H9 (cell line): ENCODE measurements around the gene RND3. TPM values are rescaled to one million over a fixed set of nuclear protein-coding genes. Genes with fewer than 3 reads are reported as not detected.

Source experiments
- DNase-seq: peaks from one replicate; pipeline ENCODE4 v3.0.0-alpha.2; 2017
- H2AFZ ChIP-seq: one replicate; pipeline ENCODE4 v1.6.1; 2013; ENCODE audit warnings: mild to moderate bottlenecking, low read length, control low read depth, moderate library complexity
- H2AK5ac ChIP-seq: 2 replicates; pipeline ENCODE4 v1.6.1; 2013; ENCODE audit warnings: low read length, control low read depth, mixed read lengths; ENCODE audit not compliant: insufficient read length
- H2BK120ac ChIP-seq: one replicate; pipeline ENCODE4 v1.6.1; 2013; ENCODE audit warnings: low read depth, mild to moderate bottlenecking, low read length, control low read depth, inconsistent platforms; ENCODE audit not compliant: poor library complexity, severe bottlenecking
- H2BK12ac ChIP-seq: 2 replicates; pipeline ENCODE4 v1.6.1; 2013; ENCODE audit warnings: low read length, control low read depth, mixed read lengths, low read depth; ENCODE audit not compliant: insufficient read length
- H2BK15ac ChIP-seq: 2 replicates; pipeline ENCODE4 v1.6.1; 2013; ENCODE audit warnings: low read depth, low read length, control low read depth
- H2BK20ac ChIP-seq: one replicate; pipeline ENCODE4 v1.6.1; 2013; ENCODE audit warnings: low read depth, mild to moderate bottlenecking, low read length, control low read depth, inconsistent platforms; ENCODE audit not compliant: poor library complexity, severe bottlenecking
- H2BK5ac ChIP-seq: 2 replicates; pipeline ENCODE4 v1.6.1; 2013; ENCODE audit warnings: low read length, control low read depth, mixed read lengths; ENCODE audit not compliant: insufficient read length
- H3K14ac ChIP-seq: 2 replicates; pipeline ENCODE4 v1.6.1; 2013; ENCODE audit warnings: low read length, control low read depth; ENCODE audit not compliant: insufficient read depth
- H3K18ac ChIP-seq: 2 replicates; pipeline ENCODE4 v1.6.1; 2013; ENCODE audit warnings: low read depth, mild to moderate bottlenecking, mixed read lengths, low read length, control low read depth; ENCODE audit not compliant: insufficient read length
- H3K23ac ChIP-seq: 2 replicates; pipeline ENCODE4 v1.6.1; 2013; ENCODE audit warnings: low read length, control low read depth, mixed read lengths, low read depth; ENCODE audit not compliant: insufficient read length
- H3K23me2 ChIP-seq: 2 replicates; pipeline ENCODE4 v1.6.1; 2013; ENCODE audit warnings: low read depth, mild to moderate bottlenecking, mixed read lengths, low read length, control low read depth; ENCODE audit not compliant: insufficient read length, poor library complexity, severe bottlenecking
- H3K27ac ChIP-seq: 2 replicates; pipeline ENCODE4 v1.5.1; 2013; ENCODE audit warnings: low read length, control low read depth, mixed read lengths, low read depth; ENCODE audit not compliant: insufficient read length
- H3K27me3 ChIP-seq: 2 replicates; pipeline ENCODE4 v1.6.1; 2013; ENCODE audit warnings: low read length, control low read depth, inconsistent platforms; ENCODE audit not compliant: insufficient read depth
- H3K4ac ChIP-seq: 2 replicates; pipeline ENCODE4 v1.6.1; 2013; ENCODE audit warnings: low read depth, mild to moderate bottlenecking, control low read depth, inconsistent platforms, low read length, moderate library complexity
- H3K4me1 ChIP-seq: 2 replicates; pipeline ENCODE4 v1.6.1; 2013; ENCODE audit warnings: low read length, control low read depth, inconsistent platforms; ENCODE audit not compliant: insufficient read depth
- H3K4me2 ChIP-seq: 2 replicates; pipeline ENCODE4 v1.6.1; 2013; ENCODE audit warnings: low read length, control low read depth, mixed read lengths; ENCODE audit not compliant: insufficient read length, insufficient read depth
- H3K56ac ChIP-seq: 2 replicates; pipeline ENCODE4 v1.6.1; 2013; ENCODE audit warnings: low read depth, mild to moderate bottlenecking, mixed read lengths, low read length, control low read depth; ENCODE audit not compliant: insufficient read length
- H3K79me1 ChIP-seq: 2 replicates; pipeline ENCODE4 v1.6.1; 2013; ENCODE audit warnings: low read depth, mild to moderate bottlenecking, moderate library complexity, low read length, control low read depth, inconsistent platforms; ENCODE audit not compliant: insufficient read depth, poor library complexity, severe bottlenecking
- H3K79me2 ChIP-seq: 2 replicates; pipeline ENCODE4 v1.6.1; 2013; ENCODE audit warnings: low read length, control low read depth, inconsistent platforms; ENCODE audit not compliant: insufficient read depth
- H3K9ac ChIP-seq: 2 replicates; pipeline ENCODE4 v1.6.1; 2013; ENCODE audit warnings: low read length, control low read depth, mixed read lengths; ENCODE audit not compliant: insufficient read length; ENCODE audit errors: extremely low read depth
- H3K9me3 ChIP-seq: one replicate; pipeline ENCODE4 v1.6.1; 2013; ENCODE audit warnings: low read depth, low read length, inconsistent platforms; ENCODE audit not compliant: control insufficient read depth
- H3T11ph ChIP-seq: one replicate; pipeline ENCODE4 v1.6.1; 2013; ENCODE audit warnings: mild to moderate bottlenecking, low read length, control low read depth, inconsistent platforms
- H4K20me1 ChIP-seq: one replicate; pipeline ENCODE4 v1.6.1; 2013; ENCODE audit not compliant: control insufficient read depth, insufficient read length, insufficient read depth
- H4K5ac ChIP-seq: 2 replicates; pipeline ENCODE4 v1.6.1; 2013; ENCODE audit warnings: low read depth, mild to moderate bottlenecking, mixed read lengths, low read length, control low read depth; ENCODE audit not compliant: insufficient read length
- H4K8ac ChIP-seq: replicated peaks from 2 replicates; pipeline ENCODE4 v1.6.1; 2013; ENCODE audit warnings: low read length, control low read depth, mixed read lengths, low read depth; ENCODE audit not compliant: insufficient read length
- H4K91ac ChIP-seq: 2 replicates; pipeline ENCODE4 v1.6.1; 2013; ENCODE audit warnings: low read depth, mild to moderate bottlenecking, moderate library complexity, mixed read lengths, low read length, control low read depth; ENCODE audit not compliant: insufficient read length
- H3K27ac Mint-ChIP-seq, 3 experiments: 2 replicates in 2 of 3; 3 replicates in 1 of 3; pipeline ENCODE4 v1.8.0; 2020 to 2021; ENCODE audit warnings: mixed read lengths in 3 of 3, mild to moderate bottlenecking in 1 of 3, moderate library complexity in 1 of 3
- H3K27me3 Mint-ChIP-seq: 2 replicates; pipeline ENCODE4 v1.8.0; 2021; ENCODE audit warnings: low read depth, mild to moderate bottlenecking, moderate library complexity, mixed read lengths
- H3K36me3 Mint-ChIP-seq, 3 experiments: 2 replicates in 2 of 3; 3 replicates in 1 of 3; pipeline ENCODE4 v1.8.0; 2020 to 2021; ENCODE audit warnings: low read depth in 3 of 3, mixed read lengths in 3 of 3; ENCODE audit not compliant: insufficient read depth in 1 of 3
- H3K4me1 Mint-ChIP-seq, 2 experiments: 2 replicates each; pipeline ENCODE4 v1.8.0; 2020; ENCODE audit warnings: mixed read lengths in 2 of 2
- H3K4me3 Mint-ChIP-seq, 2 experiments: 2 replicates in 1 of 2; 3 replicates in 1 of 2; pipeline ENCODE4 v1.8.0; 2020 to 2021; ENCODE audit warnings: mild to moderate bottlenecking in 2 of 2, mixed read lengths in 2 of 2, moderate library complexity in 1 of 2
- H3K9me3 Mint-ChIP-seq, 2 experiments: 2 replicates in 1 of 2; 3 replicates in 1 of 2; pipeline ENCODE4 v1.8.0; 2020; ENCODE audit warnings: mild to moderate bottlenecking in 2 of 2, mixed read lengths in 2 of 2, moderate library complexity in 1 of 2
- WGBS: extraction: QIAGEN DNeasy Blood & Tissue Kit; methylation state at CpG from one replicate; pipeline ENCODE4 v1.1.7; 2013; ENCODE audit warnings: missing lambda C conversion rate, low lambda C conversion rate, mixed read lengths; ENCODE audit not compliant: insufficient read length; ENCODE audit errors: extremely low coverage; 5-methylcytosine and 5-hydroxymethylcytosine counted together
- total RNA-seq: library from RNA; stranded (reverse); gene quantifications from 2 replicates; pipeline ENCODE4 v1.2.1, GENCODE V29; 2021
- TF ChIP-seq, protein P1 (sequence below): fragments of 200-600 bp; sonication (generic); conservative IDR thresholded peaks from 3 replicates; pipeline ENCODE4 v1.8.0; 2021; ENCODE audit warnings: antibody characterized with exemption, mild to moderate bottlenecking

RND3 gene
- total RNA-seq, 1 experiment from 2014 or later: 62.6 TPM

- Histone ChIP-seq H3K4me1 (peaks cover 5% of the 10 kb centered on the region), H3K18ac (no peak overlapping the region), H3T11ph (no peak overlapping the region), H3K27ac (no peak overlapping the region), H2BK12ac (no peak overlapping the region), H4K5ac (no peak overlapping the region), H3K4ac (no peak overlapping the region), H2BK15ac (no peak overlapping the region), H4K91ac (no peak overlapping the region), H4K8ac (no peak overlapping the region), H4K20me1 (no peaks in the 10 kb centered on the region), H3K14ac (no peak overlapping the region), H3K79me1 (peaks cover 4% of the 10 kb centered on the region), H3K4me2 (no peak overlapping the region), H2BK5ac (no peak overlapping the region), H3K9me3 (no peaks in the 10 kb centered on the region), H3K23me2 (no peaks in the 10 kb centered on the region), H2BK20ac (peak overlapping the region; percentile 30), H2AFZ (no peak overlapping the region), H3K27me3 (no peaks in the 10 kb centered on the region), H2BK120ac (no peak overlapping the region), H3K56ac (no peak overlapping the region), H2AK5ac (no peak overlapping the region), H3K79me2 (peaks cover 56% of the 10 kb centered on the region), H3K9ac (no peak overlapping the region), H3K23ac (no peak overlapping the region)
- H3K4me1 Mint-ChIP-seq: peaks cover 38 to 55% of the 10 kb centered on the region in 2 experiments
- peak overlapping the region in 1 of 3 experiments; percentile 79; a peak in 3 of 7 replicates for H3K27ac Mint-ChIP-seq
- H3K4me3 Mint-ChIP-seq: no peak overlapping the region
- TF ChIP-seq, protein P1, sequence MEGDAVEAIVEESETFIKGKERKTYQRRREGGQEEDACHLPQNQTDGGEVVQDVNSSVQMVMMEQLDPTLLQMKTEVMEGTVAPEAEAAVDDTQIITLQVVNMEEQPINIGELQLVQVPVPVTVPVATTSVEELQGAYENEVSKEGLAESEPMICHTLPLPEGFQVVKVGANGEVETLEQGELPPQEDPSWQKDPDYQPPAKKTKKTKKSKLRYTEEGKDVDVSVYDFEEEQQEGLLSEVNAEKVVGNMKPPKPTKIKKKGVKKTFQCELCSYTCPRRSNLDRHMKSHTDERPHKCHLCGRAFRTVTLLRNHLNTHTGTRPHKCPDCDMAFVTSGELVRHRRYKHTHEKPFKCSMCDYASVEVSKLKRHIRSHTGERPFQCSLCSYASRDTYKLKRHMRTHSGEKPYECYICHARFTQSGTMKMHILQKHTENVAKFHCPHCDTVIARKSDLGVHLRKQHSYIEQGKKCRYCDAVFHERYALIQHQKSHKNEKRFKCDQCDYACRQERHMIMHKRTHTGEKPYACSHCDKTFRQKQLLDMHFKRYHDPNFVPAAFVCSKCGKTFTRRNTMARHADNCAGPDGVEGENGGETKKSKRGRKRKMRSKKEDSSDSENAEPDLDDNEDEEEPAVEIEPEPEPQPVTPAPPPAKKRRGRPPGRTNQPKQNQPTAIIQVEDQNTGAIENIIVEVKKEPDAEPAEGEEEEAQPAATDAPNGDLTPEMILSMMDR: no peak
- no peaks in the 10 kb centered on the region for H3K27me3 Mint-ChIP-seq
- DNase-seq: no peak
- no peaks in the 10 kb centered on the region for H3K9me3 Mint-ChIP-seq
- no CpG with 5 or more reads among the region's 7 CpGs for WGBS
- peaks cover 30 to 56% (median 31%) of the 10 kb centered on the region in 3 experiments for H3K36me3 Mint-ChIP-seq
These were observed 10.6 kb downstream of the RND3 start for GRCh38 chr2:150476809-150477302.
